GM18520 (cell line): ENCODE measurements around the gene SH3BP2.
A peak's percentile ranks its signal among the peaks of the same experiment; 100 is the strongest.
"Not testable (repeated sequence)": the region's sequence is repeated elsewhere in the genome, so short reads cannot be mapped to it uniquely, and the experiment has no call there.

Experiments
- ATAC-seq: cut with Tn5 transposase; IDR thresholded peaks from one replicate; pipeline ENCODE4 v1.9.1; 2021; ENCODE audit not compliant: unreplicated experiment

The SH3BP2 gene

DNA sequence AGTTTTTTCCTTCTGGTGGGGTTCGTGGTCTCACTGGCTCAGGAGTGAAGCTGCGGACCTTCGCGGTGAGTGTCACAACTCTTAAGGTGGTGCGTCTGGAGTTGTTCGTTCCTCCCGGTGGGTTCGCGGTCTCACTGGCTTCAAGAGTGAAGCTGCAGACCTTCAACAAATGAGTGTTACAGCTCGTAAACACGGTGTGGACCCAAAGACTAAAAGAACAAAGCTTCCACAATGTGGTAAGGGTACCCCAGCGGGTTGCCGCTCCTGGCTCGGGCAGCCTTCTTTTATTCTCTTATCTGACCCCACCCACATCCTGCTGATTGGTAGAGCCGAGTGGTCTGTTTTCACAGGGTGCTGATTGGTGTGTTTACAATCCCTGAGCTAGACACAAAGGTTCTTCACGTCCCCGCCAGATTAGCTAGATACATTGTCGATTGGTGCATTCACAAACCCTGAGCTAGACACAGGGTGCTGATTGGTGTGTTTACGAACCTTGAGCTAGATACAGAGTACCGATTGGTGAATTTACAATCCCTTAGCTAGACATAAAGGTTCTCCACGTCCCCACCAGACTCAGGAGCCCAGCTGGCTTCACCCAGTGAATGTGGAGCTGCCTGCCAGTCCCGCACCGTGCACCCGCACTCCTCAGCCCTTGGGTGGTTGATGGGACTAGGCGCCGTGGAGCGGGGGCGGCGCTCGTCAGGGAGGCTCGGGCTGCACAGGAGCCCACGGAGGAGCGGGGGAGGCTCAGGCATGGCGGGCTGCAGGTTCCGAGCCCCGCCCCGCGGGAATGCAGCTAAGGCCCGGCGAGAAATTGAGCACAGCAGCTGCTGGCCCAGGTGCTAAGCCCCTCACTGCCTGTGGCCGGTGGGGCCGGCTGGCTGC lies 30.2 kb upstream of the SH3BP2 start:
- not testable (repeated sequence) for ATAC-seq

DNA sequence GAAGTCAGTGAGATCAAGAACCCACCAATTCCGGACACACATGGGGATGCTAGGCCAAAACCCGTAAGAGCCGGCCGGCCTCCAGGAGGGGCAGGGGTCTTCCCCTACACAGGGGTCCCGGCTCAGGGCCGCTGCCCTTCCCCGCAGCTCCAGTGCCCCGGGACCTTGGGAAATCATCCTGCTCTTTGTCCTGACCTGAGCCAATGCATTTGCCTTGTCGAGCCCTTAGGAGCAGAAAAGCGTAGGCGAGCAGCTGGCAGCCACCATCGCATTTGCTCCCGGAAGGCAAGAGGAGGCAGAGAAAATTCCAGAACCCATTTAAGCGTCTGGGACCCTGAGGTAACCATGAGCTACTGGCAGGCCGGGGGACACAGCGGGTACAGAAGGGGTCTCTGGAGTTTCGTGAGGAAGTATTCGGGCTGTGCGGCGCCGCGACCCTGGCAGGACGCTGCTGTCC lies 29.3 kb upstream of the SH3BP2 start:
- ATAC-seq = no peak

DNA sequence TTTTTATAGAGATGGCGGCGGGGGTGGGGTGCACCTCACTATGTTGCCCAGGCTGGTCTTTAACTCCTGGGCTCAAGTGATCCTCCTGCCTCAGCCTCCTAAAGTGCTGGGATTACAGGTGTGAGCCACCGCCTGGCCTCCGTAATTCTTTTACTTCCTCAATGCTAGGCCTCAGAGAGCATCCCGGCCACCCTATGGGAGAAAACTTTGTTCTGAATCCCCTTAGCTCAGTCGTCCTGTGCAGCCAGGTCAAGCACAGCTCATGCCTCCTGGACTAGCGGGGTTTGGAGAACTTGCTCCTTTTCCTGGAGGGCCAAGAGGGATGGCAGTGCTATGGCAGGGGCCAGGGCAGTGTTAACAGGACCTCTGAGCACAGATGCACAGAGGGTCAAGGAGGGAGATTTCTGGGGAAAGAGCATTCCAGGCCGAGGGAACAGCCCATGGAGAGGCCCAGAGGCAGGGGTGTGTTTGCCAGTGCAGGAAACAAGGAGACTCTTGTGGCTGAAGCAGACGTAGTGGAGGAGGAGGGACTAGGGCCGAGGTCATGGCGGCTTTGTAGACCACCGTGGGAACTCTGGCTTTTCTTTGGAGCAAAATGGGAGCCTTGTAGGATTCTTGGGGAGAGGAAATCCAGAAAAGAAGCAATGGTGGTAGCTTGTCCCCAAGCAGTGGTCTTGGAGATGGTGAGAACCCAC lies 26.9 kb upstream of the SH3BP2 start:
- ATAC-seq = no peak

DNA sequence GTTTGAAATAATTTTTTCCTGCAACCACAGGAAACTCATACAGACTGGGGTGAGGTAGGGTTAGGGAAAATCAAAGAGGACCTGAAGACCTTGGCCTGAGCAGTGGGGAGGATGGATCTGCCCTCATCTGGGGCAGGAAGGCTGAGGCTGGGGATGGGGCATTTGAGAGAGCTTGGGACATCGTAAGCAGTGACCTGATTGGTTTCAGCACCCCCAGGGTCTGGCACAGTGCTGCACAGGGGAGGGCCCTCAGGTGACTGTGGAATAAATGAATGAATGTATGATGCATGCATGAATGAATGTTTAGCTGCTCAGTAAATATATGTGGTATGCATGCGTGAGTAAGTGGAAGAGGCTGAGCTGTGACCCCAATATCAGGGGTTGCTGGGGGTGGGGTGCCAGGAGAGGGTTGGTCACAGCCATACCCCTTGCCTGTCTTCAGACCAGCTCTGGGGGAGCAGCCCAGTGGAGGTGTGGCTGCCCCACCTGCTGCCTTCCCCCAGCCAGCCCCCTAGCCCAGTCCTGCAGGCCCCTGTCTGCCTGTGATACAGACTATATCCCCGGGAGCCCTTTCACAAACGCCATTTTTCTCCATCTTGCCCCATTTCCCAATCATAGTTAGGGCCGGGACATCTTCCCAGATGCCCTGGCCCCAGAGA lies 25.7 kb upstream of the SH3BP2 start:
- ATAC-seq = no peak

DNA sequence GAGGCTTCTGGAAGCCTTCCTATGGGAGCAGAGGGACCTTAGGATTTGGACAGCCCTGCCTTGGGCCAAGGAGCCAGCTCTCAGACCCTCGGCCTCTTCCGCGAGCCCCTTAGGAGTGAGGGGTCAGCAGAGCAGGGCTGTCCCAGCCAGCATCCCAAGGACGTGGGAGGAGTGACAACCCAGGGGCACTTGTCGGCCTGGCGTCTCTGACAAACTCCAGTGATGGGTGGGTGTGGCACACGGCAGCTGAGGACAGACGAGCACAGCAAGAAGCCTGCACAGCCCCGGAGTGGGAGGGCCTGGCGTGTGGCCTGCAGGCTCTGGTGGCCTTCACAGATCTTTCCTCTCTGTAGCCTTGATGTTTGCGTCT lies 25.2 kb upstream of the SH3BP2 start:
- ATAC-seq = no peak

DNA sequence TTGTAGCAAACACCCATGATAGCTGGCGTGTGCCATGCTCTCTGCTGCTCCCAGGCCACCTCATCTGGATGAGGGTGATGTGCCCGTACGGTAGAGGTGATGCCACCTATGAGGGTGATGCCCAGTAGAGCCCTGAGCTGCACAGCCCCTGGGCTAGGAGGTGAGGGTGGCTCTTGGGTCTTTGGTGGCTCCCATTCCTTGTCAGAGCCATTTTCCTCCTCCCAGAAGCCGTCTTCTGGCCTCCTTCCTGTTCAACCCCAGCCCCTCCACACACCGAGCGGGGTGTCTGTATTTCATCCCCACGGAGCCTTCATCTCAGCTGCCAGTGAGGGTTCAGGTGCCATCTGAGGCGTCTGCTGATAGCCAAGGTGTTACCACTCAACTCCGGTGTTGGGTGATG lies 24.8 kb upstream of the SH3BP2 start:
- ATAC-seq = no peak

DNA sequence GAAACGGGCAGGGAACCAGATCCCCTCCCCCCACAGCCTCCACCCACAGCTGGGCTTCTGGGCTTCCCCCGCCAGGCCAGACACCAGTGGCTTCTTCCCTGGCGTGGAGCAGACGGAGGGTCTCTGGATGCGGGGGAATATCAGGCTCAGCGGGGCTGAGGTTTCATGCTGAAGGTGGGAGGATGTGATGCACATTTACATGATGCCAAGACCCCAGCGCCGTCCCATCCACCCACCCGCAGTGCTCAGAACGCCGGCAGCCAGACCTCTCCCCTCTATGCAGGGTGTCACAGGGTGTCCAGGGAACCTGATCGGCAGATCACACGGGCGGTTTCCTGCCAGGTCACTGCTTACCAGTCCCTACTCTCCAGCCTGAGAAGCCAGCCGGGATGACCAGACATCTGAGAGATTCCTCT lies 24.0 kb upstream of the SH3BP2 start:
- ATAC-seq = no peak

DNA sequence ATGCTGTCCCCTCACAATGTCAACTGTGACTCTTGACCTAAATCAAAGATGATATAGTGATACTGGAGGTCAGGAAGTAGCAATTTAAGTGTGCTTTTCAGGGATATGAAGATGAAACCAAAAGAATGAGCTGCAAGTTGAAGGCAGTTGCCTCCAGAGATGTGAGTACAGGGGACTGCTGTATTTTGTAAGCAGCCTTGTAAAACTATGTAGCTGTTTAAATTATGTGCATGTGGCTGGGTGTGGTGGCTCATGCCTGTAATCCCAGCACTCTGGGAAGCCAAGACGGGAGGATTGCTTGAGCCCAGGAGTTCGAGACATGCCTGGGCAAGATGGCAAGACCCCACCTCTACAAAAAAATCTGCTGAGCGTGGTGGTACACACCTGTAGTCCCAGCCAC lies 21.6 kb upstream of the SH3BP2 start:
- ATAC-seq = no peak

DNA sequence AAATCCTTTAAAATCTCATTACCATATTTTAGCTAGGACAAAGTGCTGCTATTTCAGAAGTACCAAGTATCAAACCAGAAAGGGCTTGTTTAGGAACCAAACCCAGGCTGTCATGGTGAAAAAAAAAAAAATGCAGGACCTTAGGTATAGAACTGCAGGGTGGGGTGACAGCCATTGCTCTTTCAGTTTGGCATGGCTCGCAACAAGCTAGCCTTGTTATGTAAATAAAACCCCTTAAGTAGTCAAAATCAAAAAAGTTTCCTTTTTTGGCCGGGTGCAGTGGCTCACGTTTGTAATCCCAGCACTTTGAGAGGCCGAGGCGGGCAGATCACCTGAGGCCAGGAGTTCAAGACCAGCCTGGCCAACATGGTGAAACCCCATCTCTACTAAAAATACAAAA lies 12.2 kb upstream of the SH3BP2 start:
- not testable (repeated sequence) for ATAC-seq

DNA sequence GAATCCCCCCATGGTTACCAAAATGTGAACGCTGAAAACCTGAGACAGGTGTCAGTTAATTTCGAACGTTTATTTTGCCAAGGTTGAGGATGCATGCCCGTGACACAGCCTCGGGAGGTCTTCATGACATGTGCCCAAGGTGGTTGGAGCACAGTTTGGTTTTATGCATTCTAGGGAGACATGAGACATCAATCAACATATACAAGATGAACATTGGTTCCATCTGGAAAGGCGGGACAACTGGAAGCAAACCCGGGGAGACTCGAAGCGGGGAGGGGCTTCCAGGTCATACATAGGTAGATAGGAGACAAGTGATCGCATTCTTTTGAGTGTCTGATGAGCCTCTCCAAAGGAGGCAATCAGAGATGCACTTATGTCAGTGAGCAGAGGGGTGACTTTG lies 11.0 kb upstream of the SH3BP2 start:
- ATAC-seq = no peak

DNA sequence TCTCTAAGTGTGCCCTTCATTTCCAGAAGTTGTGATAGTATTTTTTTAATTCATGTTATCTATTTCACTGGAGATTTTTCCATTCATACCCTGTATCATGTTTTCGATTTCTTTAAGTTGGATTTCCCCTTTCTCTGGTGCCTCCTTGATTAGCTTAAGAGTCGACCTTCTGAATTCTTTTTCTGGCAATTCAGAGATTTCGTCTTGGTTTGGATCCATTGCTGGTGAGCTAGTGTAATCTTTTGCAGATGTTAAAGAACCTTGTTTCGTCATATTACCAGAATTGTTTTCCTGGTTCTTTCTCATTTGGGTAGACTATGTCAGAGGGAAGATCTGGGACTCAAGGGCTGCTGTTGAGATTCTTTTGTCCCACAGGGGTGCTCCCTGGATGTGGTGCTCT lies 9.1 kb upstream of the SH3BP2 start:
- no peak for ATAC-seq

DNA sequence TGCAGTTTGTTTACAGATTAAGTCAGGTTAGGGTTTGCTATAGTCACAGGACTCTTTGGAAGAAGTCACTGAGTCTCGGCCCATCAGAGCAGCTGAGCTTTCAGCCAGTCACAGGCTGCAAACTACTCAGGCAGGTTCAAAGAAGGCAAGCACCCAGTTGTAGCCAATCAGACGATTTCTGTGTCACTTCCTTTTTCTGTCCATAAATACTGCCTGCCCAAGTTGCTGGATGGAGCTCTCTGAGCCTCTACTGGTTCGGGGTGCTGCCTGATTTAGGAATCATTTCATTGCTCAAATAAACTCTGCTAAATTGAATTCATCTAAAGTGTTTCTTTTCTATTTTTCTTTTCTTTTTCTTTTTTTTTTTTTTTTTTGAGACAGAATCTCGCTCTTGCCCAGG lies 7.3 kb upstream of the SH3BP2 start:
- ATAC-seq = no peak

DNA sequence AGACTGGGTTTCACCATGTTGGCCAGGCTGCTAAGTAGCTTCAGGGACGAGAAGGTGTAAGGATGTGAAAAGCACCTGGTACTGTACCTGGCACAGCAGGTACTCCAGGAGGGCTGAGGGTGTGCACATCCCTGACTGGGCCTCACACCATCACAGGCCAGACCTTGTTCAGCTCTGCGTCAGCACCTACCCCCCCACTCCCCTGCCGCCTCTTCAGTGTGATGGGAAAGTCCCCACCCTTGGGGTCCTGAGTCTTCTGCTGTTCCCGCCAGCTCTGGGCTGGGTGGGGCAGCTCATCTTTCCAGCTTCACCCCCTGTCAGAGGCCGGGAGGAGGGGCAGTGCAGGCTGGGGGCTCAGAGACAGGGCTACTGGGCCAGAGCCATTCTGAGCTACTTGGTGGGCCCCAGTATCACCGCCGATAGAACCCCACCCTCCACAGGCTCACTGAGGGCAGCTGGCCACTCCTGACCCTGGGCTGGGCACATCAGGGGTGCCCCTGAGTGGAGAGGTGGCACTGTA lies 6.7 kb upstream of the SH3BP2 start:
- no peak for ATAC-seq

DNA sequence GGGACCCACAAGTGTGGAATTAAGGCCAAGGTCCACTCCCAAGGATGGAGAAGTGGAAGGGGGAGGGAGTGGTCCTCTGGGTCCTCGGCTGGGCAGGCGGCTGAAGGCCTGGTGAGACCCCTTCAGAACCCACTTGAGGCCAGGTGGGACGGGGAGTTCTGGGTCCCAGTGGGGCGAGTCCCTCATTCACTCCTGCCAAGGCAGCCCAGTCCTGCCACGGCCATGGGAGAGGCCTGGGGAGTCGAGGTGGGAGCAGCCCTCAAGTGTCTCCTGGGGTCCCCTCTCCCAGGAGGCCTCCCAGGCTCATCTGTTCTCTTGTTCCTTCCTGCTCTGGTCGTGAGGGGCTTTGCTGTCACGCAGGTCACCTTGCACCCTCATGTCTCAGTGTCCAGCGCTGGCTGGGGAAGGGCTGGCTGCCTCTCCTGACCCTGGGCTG lies 6.1 kb upstream of the SH3BP2 start:
- no peak for ATAC-seq

DNA sequence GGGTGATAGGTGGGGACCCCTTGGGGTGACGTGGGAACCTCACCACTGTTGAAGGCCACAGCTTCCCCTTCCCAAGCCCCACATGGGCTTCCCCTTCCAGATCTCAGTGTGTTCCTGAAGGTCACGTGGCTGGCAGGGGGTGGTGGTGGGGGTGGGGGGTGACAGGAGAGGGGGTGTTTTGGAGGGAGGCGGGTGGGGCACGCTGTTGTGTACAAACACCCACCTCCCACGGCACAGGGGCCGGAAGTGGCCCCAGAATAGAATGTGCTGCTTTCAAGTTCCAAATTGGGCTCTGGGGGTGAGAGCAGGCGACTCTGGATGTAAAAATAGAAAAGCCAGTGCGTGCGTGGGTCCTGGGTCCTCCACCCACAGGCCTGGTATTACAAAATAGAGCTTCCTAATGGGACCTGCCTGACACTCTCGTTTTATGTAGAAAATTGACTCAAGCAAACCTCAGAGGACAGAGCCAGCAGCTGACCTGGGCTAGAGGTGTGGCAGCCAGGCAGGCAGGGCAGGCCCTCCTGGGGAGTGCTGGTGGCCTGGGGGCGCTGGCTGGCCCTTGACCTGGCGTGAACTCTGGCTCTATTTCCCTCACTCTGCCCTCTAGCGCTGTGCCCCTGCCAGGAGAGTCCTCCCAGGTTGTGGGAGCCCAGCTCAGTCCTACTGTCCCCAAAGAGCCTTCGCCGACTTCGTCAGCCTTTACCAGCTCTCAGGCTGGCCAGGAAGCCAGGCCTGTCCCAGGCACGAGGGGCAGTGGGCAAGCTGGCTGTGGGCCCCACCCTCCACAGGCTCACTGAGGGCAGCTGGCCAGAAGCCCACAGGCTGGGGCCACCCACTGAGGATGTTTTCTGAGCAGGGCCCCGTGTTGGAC lies 5.4 kb upstream of the SH3BP2 start:
- peak; percentile 57 for ATAC-seq

DNA sequence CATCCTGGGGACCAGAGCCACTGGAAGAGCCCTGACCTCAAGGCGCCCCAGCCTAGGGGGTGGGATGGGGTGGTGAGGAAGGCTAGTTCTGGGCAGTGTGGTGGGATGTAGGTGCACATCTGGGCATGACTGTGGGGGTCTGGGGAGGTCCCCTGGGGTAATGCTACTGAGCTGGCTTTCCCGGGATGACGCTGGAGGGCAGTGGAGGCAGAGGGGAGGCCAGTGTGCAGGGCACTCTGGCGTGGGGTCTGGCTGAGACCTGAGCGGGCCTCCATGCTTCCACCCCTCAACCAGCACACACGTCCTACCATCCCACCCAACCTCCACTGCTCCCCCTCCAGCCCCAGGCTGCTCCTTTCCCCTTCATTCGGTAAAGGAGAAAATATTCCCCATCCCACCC lies 4.8 kb upstream of the SH3BP2 start:
- ATAC-seq = no peak

DNA sequence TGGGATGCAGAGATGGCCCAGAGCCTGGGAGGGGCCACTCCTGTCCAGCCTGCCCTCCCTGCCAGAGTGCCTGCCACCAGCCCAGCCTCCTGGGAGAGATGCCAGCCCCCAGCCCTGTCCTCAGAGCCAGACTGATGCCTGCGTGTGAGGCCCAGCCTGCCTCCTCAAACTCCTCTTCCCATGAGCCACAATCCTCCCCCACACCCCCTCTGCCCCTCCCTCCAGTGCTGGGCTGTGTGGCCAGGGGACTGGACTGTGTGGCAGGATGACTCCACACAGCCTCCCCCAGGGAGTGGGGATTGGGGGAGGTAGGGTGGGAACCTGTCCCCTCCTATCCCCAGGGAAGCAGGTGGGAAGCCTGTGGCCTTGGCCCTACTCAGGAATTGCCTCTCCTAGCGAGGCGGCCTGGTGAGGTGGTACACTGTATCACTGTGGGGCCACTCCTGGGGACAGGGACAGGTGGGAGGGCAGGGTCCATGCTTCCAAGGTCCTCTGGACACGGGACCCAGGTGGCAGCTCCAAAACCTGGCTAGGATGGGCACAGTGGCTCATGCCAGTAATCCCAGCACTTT lies 4.3 kb upstream of the SH3BP2 start:
- no peak for ATAC-seq

DNA sequence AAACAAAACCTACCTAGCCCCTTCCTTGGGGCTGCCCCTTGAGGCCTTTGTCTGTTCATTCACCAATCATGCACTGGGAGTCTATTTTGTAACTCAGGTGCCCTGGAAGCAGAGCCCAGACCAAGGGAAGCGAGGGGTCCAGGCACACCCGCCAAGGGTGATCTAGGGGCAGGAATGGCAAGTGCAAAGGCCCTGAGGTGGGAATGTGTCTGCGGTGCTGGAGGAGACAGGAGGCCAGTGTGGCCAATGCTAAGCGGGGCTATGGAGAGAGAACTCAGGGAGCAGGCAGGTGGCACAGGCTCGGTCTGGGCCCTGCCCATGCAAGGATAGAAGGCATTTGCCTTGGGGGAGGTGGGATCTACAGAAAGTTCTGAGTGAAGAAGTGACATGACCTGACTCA lies 3.5 kb upstream of the SH3BP2 start:
- no peak for ATAC-seq

DNA sequence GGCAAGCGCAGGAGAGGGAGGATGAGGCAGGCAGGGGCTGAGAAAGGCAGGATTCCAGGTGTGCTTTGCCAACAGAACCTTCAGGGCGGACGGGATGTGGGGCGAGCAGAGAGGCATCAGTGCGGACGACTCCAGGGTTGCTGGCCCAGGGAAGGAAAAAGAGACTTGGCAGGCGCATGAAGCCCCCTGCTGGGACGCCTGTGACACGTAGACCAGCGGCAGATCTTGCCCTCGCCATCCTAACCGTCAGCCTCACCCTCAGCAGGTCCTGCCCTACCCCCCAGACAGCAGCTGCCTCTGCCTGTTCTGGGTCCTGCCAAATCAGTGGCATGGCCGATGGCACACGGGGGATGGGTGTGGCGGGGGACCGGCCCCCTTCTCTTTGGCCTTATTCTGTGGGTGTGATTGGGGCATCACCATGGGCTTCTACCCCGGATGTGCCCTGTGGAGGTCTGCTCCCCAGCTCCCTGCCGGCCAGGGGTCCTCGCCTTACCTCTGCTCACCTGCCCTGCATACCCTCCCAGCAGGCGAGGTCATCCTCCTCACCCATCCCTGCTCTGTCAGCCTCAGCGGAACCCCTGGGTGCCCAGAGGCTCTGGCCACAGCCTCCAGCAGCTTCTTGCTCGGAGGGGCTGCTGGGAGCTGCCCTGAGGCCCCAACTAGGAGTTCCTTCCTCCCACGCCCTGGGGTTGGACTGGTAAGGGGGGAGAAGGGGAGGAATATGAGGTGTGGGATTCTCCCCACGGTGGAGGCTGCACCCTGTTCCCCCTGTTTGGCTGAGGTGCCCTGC lies 2.9 kb upstream of the SH3BP2 start:
- no peak for ATAC-seq
